HG03196 (cell line): ENCODE data around the gene BCL11B.

Experiments
- ATAC-seq: cut with Tn5 transposase; IDR thresholded peaks from one replicate; pipeline ENCODE4 v1.9.1; 2021; ENCODE audit not compliant: unreplicated experiment

BCL11B gene

DNA sequence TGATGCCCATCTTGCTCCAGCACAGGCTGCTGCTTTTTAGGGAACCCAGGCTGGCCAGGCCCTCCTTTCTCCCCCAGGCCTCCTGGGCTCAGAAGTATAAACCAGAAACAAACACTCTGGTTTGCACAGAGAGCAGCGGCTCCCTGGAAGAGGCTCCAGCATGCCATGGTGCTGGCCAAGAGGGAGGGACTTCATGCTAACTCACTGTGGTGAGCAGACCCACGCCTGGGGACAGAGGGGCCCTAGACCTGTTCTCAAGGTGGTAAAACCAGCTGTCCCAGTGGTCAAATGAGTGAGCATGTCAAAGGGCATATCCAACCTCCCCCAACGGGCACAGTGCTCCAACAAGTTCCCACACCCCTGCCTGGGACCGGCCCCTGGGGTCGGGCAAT, 15.5 kb downstream of the BCL11B start:
- ATAC-seq, result no peak

DNA sequence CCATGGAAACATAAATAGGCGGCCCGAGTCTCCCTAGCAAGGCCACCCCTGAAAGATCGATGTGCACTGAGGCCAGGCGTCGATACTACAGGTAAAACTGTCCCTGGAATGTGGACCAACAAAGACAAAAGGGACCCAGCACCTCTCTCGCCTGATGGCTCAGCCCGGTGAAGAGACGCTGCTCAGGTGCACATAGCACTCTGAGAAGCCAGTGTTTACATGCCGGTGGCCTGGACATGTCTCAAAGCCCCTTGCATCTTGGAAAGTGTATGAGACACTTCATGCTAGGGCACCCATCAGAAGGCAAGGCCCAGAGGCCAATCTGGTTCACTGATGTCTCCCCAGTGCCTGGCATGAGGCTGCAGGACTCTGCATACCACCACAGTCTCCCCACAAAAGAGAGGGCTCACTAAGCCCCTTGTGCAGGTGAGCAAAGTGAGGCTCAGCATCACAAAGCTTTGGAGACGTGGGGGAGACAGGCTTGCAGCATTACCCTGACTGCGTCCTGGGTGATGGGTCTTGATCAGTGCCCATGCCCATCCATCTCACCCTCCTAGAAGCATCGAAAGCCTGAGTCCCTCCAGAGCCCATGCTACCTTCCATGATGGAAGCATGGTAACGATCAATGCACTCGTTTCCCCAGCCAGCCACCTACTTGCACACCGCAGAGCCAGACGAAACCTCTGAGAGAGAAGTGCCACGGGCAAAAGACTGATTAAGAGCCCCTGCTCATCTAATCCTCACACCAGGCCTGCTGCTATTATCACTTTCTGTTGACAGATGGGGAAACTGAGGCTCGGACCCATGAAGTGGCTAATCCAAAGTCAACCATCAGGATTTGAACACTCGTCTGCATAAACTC, 16.1 kb downstream of the BCL11B start:
- no peak for ATAC-seq

GRCh38 chr14:99254328-99255009, 17.5 kb downstream of the BCL11B start:
- no peak for ATAC-seq

GRCh38 chr14:99253890-99254289, 18.1 kb downstream of the BCL11B start:
- ATAC-seq, result no peak

- no peak for ATAC-seq
Measured at GRCh38 chr14:99252940-99253868, 18.8 kb downstream of the BCL11B start.

DNA sequence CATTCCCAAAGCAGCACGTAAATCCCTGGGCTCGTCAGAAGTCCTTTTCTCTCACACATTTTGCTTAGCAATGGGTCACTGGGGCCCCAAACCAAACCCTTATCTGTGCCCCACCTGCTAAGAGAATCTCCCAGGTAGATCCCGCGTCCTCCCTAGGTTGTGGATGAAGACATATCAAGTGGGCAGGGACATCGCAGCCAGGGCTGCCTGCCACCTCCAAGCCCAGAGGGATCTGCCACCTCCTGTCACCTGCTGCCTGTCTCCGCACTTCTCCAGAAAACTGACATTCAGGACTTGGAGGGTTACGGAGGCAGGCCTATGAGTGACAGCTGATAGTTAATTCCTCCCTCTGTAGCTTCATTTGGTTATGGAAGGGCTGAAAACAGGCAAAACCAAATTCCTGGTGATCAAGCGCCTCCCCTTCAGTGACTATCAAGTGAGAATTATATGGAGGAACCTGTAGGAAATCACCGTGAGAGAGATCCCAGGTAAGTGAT, 19.5 kb downstream of the BCL11B start:
- no peak for ATAC-seq

DNA sequence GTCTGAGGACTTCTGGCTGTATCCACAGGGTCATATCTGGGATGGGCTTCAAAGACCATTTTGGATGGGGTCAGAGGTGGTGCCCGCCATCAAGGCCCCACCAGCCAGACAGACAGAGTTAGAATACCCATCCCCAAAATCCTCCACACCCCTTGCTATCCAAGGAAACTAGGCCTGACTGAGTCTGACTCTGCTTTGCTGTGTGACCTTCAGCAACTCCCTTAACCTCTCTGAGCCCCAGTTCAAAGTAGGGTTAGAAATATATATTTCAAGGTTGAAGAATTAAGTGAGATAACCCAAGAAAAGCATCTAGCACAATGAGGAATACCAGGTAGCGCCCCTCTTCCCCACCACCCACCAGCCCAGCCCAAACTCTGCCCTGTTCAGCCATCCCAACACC, 20.3 kb downstream of the BCL11B start:
- ATAC-seq, result no peak

- ATAC-seq, result no peak
Measured at GRCh38 chr14:99250636-99251208, 21.3 kb downstream of the BCL11B start.

GRCh38 chr14:99249389-99249788, 22.6 kb downstream of the BCL11B start:
- no peak for ATAC-seq

DNA sequence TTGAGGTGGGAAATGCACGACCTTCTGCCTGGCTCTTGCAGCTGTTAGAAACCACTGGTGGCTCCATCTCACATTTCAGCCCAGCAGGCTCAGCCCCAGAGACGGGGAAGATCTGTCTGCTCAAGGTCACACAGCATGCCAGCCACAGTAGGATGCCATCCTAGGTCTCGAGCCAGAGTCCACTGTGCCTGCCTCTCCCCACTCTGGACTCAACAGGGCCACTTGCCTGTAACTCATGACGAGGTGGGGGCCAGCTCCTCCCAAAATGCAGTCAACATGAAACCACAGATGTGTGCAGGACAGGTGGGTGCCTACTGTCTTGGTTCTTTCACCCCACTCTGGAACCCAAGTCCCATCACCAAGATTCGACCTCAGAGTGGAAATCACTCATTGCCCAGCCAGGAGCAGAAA, 23.2 kb downstream of the BCL11B start:
- ATAC-seq, result no peak

- ATAC-seq, result no peak
Measured at GRCh38 chr14:99247772-99248171, 24.2 kb downstream of the BCL11B start.

- no peak for ATAC-seq
Measured at GRCh38 chr14:99247101-99247729, 24.8 kb downstream of the BCL11B start.

DNA sequence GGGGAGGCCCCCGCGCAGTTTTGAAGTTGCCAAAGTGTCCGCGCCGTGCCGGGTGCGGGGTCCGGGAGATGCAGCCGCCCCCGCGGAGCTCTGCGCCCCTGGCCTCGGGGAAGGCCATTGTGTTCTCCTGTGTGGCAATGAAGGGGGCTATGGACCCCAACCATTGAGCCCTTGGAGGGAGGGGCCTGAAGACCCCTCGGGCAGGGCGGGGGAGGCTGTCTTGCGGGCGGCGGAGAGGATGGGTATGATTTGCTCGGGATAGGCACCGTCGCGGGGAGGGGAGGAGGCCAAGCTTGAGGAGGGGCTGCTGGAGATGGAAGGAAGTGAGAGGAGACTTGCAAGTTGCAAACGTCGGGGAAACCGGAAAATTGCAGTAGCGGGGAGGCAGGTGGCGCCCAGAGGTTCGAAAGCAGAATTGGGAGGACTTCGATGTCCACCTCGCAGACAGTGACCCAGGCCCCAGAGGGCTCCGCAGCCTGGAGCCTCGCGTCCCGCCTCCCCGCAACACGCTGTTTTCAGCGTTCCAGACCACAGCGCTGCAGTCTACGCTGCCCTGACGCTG, 25.4 kb downstream of the BCL11B start:
- ATAC-seq, result no peak

GRCh38 chr14:99245564-99246511, 26.2 kb downstream of the BCL11B start:
- ATAC-seq, result no peak

- ATAC-seq, result no peak
Measured at GRCh38 chr14:99244941-99245563, 26.9 kb downstream of the BCL11B start.

DNA sequence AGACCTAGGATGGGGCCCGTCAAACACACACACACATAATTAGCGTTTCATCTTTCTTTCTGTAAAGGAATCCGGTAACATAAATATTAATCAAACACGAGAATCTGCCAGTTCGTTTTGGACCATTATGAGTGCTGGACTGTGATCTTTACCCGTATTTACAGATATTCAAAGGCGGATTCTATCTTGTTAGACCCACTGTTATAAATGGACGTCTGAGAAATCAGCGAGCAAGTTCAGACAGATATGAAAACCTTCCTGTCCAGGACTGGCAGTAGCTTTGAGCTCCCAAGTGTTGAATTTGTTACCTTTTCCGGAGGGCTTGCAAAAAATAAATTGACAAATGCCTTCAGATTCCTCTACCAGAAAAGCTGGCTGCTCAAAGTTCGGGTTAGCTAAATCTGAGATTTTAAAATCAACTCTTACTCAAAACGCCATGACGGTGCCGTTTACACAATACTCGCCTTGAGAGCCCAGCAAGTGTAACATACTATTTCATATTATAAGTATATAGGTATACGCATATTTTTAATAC, 27.6 kb downstream of the BCL11B start:
- no peak for ATAC-seq

DNA sequence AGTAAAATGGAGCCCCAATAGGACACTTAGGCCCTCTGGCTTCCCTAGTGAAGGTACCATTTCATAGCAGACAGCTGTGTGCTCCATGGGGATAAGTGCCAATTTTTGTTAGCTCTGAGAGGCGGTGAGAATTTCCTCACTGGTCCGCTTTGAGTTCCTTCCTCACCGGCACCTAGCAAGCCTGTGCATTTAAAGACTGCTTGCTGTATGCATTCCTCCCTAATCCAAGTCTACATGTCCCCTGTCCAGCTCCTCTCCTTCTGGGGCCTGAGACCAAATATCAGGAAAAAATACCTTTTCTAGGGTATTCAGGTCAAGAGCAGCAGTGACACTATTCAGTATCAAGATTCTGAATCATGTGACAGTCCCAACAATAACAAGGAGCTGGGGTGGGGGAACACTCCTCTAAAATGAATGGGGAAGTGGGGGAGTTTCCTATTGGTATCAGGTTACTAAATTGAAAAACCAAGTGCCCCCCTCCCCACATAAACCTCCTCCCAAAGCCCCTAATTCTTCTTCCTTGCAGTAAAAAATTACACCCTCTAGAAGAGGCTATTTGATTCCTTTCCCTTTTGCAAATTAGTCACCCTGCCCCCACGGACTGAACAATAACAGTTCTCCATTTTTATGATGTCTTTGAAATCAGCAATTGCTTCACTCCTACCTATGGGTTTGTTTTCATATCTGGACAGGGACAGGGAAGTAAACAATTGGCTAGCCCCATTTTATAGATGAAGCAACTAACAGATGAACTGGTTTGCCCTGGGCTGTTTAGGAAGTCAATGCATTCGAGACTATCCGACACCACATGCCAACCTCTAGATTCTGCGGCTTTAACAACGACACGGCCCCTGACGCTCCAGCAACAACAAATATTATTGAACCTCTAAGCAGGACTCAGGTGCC, 28.9 kb downstream of the BCL11B start:
- ATAC-seq, result no peak
